ENCODE data around the gene PPARA. TPM values are rescaled to one million over a fixed set of nuclear protein-coding genes. Genes with fewer than 3 reads are reported as not detected.

Gene PPARA
- total RNA-seq, 1 experiment from 2014 or later: 3.4 TPM

DNA sequence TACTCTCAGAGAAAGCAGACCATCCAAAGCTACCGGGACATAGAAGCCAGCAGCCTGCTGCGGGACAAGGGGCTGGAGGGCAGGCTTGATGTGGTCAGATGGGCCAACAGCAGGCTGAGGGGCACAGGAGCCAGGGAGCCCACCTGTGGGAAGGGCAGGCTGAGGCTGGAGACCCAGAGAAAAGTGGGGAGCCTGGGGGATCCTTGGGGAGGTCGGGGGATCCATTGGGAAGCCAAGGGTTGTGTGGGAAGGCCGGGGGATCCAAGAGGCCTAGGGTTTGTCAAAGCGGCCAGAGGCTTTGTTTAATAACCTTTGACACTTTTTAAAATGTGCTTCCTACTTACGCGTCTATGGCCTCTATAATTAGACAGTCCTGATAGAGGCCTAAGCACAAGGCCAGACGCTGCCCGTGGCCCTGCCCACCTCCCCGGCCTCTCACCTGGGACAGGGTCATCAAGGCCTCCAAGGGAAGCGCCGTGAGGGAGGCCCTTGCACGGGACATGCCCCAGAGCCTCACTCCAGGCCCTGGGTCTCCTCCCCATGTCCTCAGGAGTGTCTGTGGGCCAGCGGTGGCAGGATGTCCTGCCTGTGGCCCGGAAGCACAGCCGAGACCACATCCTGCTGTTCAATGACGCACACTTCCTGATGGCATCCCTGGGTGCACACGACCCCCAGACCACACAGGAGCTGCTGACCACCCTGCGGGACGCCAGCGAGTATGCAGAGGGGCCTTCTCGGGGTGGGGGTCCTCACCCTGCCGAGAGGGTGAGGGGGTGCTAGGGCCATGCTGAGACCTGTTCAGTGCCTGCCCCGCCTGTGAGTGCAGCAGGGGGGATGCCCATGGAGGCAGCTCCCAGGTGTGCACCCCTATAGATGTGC, 137.8 kb downstream of the PPARA start:
- DNase-seq (ENCODE audit: extremely low read depth, low read depth): no peak

- DNase-seq (ENCODE audit: extremely low read depth, low read depth): no peak
These were observed 138.5 kb downstream of the PPARA start for GRCh38 chr22:46288846-46289243.

- DNase-seq (ENCODE audit: extremely low read depth, low read depth): no peak
These were observed 139.0 kb downstream of the PPARA start for GRCh38 chr22:46289244-46289891.

DNA sequence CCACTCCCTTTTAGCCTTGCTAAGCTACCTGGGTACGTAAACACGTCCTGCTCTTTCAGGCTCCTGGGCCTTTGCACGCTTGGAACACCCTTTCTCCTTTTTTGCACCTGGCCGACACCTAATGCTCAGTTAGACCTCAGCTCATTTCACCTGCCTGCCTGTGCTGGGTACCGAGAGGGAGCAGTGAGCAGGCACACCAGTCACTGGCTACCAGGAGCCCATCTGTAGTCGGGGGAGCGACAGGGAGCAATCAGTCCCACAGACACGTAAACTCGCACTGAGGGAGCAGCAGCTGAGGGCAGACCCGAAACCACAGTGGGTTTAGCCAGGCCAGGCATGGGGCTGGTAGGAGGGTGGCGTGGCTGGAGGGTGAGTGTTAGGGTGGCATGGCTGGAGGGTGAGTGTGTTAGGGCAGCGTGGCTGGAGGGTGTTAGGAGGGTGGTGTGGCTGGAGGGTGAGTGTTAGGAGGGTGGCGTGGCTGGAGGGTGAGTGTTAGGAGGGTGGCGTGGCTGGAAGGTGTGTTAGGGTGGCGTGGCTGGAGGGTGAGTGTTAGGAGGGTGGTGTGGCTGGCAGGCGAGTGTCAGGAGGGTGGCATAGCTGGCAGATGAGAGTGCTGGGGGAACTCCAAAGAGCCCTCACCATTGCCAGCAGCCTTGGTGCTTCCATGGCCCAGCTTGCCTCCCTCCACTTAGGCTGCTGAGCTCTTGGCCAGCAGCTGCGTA, 140.0 kb downstream of the PPARA start:
- no peak for DNase-seq (ENCODE audit: extremely low read depth, low read depth)

DNA sequence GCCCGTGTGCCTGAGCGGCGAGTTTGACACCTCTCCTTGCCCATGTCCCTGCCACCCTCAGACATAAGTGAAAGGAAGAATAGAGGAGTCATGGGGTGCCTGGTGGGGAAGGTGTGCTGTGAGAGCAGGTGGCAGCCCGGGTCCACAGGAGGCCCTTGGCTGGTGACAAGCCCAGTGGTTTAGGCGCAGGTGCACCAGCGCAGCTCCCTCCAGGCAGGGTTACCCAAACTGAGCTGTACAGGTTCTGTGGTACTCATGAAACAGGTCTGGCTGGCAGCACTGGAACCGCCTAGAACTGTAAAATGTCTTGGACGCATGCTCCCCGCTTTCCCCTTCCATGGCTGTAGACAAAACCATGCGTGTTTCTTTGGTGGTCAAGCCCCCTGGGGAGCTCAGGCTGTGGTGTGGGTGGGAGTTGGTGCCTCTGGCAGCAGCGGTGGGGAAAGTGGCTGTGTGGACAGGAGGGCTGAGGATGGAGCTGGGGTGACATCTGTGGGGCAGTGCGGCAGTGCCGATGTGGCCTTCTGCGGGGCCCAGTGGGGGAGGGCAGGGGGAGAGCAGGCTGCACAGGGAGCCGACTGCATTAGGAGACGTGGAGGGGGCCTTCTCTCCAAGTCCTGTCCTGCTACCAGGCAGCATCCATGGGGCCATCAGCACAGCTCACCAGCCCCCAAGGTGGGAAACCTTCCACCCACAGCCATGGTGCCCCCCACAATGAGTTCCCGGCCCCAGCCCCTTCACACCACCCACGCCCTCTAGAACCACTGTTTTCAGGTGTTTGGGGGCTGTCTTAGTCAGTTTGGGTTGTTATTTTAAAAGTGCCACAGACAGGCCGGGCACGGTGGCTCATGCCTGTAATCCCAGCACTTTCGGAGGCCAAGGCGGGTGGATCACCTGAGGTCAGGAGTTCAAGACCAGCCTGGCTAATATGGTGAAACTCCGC, 140.8 kb downstream of the PPARA start:
- DNase-seq (ENCODE audit: extremely low read depth, low read depth): no peak

DNA sequence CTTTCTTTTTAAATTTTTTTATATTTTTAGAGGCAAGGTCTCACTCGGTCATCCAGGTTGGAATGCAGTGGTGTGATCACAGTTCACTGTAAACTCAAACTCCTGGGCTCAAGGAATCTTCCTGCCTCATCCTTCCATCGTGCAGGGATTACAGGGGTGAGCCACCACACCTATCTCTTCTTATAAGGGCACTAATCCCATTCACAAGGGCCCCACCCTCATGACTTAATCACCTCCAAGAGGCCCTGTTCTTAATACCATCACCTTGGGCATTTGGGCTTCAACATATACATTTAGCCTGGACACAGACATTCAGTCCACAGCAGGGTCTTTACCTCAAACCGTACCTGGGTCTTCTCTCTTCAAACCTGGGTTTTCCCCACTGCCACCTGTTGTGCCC, 141.8 kb downstream of the PPARA start:
- DNase-seq (ENCODE audit: extremely low read depth, low read depth): no peak

DNA sequence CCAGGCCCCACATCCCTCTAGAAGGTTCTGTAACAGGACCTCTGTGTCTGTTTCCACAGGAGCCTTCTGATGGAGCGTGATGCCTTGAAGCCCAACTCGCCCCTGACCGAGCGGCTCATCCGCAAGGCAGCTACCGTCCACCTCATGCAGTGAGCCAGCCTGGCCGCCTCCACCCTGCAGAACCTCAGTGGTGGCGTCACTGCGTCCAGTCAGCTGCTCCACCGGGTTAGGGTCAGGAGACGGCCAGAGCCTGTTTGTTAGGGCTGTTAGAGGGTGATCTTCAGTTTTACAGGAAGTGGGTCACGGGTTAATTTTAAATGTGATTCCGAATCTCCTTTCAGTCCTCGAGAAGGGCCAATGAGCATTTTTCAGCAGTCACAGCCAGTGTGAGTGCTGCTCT, 142.4 kb downstream of the PPARA start:
- DNase-seq (ENCODE audit: extremely low read depth, low read depth): no peak

Other genes with a start within 250 kb of the PPARA start
- gene WNT7B, start 173.4 kb upstream of the PPARA start, total RNA-seq (2014; rRNA removed; shearing (Covaris generic)): not detected in 2 replicates
- 14.6 and 15.8 TPM in 2 replicates for gene CDPF1, start 99.8 kb downstream of the PPARA start, total RNA-seq (2014; rRNA removed; shearing (Covaris generic))
- gene PKDREJ, start 112.8 kb downstream of the PPARA start, total RNA-seq (2014; rRNA removed; shearing (Covaris generic)): not detected in 2 replicates
- gene TTC38, start 117.5 kb downstream of the PPARA start, total RNA-seq (2014; rRNA removed; shearing (Covaris generic)): 12.4 and 13.7 TPM in 2 replicates
- gene GTSE1, start 146.3 kb downstream of the PPARA start, total RNA-seq (2014; rRNA removed; shearing (Covaris generic)): 8.6 and 10.3 TPM in 2 replicates
- gene TRMU, start 185.2 kb downstream of the PPARA start, total RNA-seq (2014; rRNA removed; shearing (Covaris generic)): 26.6 and 30.7 TPM in 2 replicates